Uterus (tissue), 2 donors: Measurements from ENCODE around the gene CACNA1C.

Experiments used
- POLR2A ChIP-seq, 2 donors: fragments of 450-650 bp; IDR thresholded peaks; one replicate each; pipeline ENCODE4 v1.6.1; 2016; ENCODE audit warnings: antibody characterized with exemption in 2 of 2, mild to moderate bottlenecking in 1 of 2, moderate library complexity in 1 of 2
- TF ChIP-seq, protein P1 (sequence below), 4 experiments: fragments of 200-600 bp in 2 of 4; fragments of 450-650 bp in 2 of 4; sonication (generic) in 2 of 4; IDR thresholded peaks; one replicate each; pipeline ENCODE4 v1.5.1; 2016 to 2019; ENCODE audit warnings: antibody characterized with exemption in 4 of 4, mild to moderate bottlenecking in 2 of 4, moderate library complexity in 1 of 4

GRCh38 chr12:2335916-2336315, 283.1 kb downstream of the CACNA1C start:
- TF ChIP-seq, protein P1, sequence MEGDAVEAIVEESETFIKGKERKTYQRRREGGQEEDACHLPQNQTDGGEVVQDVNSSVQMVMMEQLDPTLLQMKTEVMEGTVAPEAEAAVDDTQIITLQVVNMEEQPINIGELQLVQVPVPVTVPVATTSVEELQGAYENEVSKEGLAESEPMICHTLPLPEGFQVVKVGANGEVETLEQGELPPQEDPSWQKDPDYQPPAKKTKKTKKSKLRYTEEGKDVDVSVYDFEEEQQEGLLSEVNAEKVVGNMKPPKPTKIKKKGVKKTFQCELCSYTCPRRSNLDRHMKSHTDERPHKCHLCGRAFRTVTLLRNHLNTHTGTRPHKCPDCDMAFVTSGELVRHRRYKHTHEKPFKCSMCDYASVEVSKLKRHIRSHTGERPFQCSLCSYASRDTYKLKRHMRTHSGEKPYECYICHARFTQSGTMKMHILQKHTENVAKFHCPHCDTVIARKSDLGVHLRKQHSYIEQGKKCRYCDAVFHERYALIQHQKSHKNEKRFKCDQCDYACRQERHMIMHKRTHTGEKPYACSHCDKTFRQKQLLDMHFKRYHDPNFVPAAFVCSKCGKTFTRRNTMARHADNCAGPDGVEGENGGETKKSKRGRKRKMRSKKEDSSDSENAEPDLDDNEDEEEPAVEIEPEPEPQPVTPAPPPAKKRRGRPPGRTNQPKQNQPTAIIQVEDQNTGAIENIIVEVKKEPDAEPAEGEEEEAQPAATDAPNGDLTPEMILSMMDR (IDR thresholded peaks at IDR 0.05): no peak
- TF ChIP-seq POLR2A (IDR thresholded peaks at IDR 0.05): no peak
